CD8-positive, alpha-beta memory T cell (primary cell): Measurements from ENCODE around the gene MAP3K14. TPM values are rescaled to one million over a fixed set of nuclear protein-coding genes. Genes with fewer than 3 reads are reported as not detected.
A peak's percentile ranks its signal among the peaks of the same experiment; 100 is the strongest.

Experiments
- CTCF ChIA-PET: fragments of 350-600 bp; sonication (Branson Sonifier 250); formaldehyde crosslinking; loops from one replicate; lab custom pipeline; 2021; ENCODE audit warnings: antibody characterized with exemption; lab: Charles Lee
- POLR2A ChIA-PET: fragments of 350-600 bp; sonication (Branson Sonifier 250); formaldehyde crosslinking; loops from one replicate; lab custom pipeline; 2021; ENCODE audit warnings: antibody characterized with exemption; lab: Charles Lee
- DNase-seq, 5 donors: peaks; one replicate each; pipeline versions ENCODE4 v3.0.0 to v3.0.0-alpha.2; 2020 to 2022; ENCODE audit warnings: mixed read lengths in 1 of 5
- H3K27ac ChIP-seq: one replicate; pipeline ENCODE4 v1.7.0; 2013; ENCODE audit warnings: low read depth, mild to moderate bottlenecking, low read length, moderate library complexity
- H3K27me3 ChIP-seq: 2 replicates; pipeline ENCODE4 v1.7.0; 2013; ENCODE audit warnings: low read length, mild to moderate bottlenecking; ENCODE audit not compliant: insufficient read depth, poor library complexity, severe bottlenecking
- H3K36me3 ChIP-seq: 2 replicates; pipeline ENCODE4 v1.7.0; 2013; ENCODE audit warnings: mild to moderate bottlenecking, low read length, moderate library complexity; ENCODE audit not compliant: insufficient read depth
- H3K4me1 ChIP-seq: 2 replicates; pipeline ENCODE4 v1.7.0; 2013; ENCODE audit warnings: mild to moderate bottlenecking, low read length, moderate library complexity; ENCODE audit not compliant: insufficient read depth
- H3K4me3 ChIP-seq: 2 replicates; pipeline ENCODE4 v1.7.0; 2013; ENCODE audit warnings: mild to moderate bottlenecking, low read length
- H3K9me3 ChIP-seq: 2 replicates; pipeline ENCODE4 v1.7.0; 2013; ENCODE audit warnings: mild to moderate bottlenecking, low read length
- H3K27ac Mint-ChIP-seq, 8 donors: one replicate each; pipeline ENCODE4 v1.8.0; 2020 to 2021; ENCODE audit warnings: mixed read lengths in 8 of 8, mild to moderate bottlenecking in 6 of 8, inconsistent platforms in 3 of 8, moderate library complexity in 3 of 8
- H3K27me3 Mint-ChIP-seq, 2 donors: one replicate each; pipeline ENCODE4 v1.8.0; 2020 to 2021; ENCODE audit warnings: mixed read lengths in 2 of 2, mild to moderate bottlenecking in 1 of 2, moderate library complexity in 1 of 2
- H3K36me3 Mint-ChIP-seq, 3 donors: one replicate each; pipeline ENCODE4 v1.8.0; 2020 to 2021; ENCODE audit warnings: mixed read lengths in 3 of 3, inconsistent platforms in 1 of 3, mild to moderate bottlenecking in 1 of 3
- H3K4me1 Mint-ChIP-seq, 3 donors: one replicate each; pipeline ENCODE4 v1.8.0; 2020 to 2021; ENCODE audit warnings: mixed read lengths in 3 of 3, inconsistent platforms in 1 of 3, mild to moderate bottlenecking in 1 of 3
- H3K4me3 Mint-ChIP-seq, 7 donors: one replicate each; pipeline ENCODE4 v1.8.0; 2020 to 2021; ENCODE audit warnings: mixed read lengths in 7 of 7, mild to moderate bottlenecking in 6 of 7, moderate library complexity in 4 of 7, inconsistent platforms in 2 of 7
- H3K9me3 Mint-ChIP-seq, 5 donors: one replicate each; pipeline ENCODE4 v1.8.0; 2020 to 2022; ENCODE audit warnings: mixed read lengths in 5 of 5, mild to moderate bottlenecking in 3 of 5, moderate library complexity in 2 of 5, inconsistent platforms in 1 of 5
- polyA plus RNA-seq: library from polyadenylated mRNA; unstranded; fragments of 300-500 nt; fragmentation: Illumina TruSeq; gene quantifications from one replicate; pipeline ENCODE4 v1.2.3, GENCODE V29; 2021
- total RNA-seq, 2 experiments: library from RNA; stranded (reverse); gene quantifications; one replicate each; pipeline ENCODE4 v1.2.3, GENCODE V29; 2021

The MAP3K14 gene
- total and polyA plus RNA-seq, 3 experiments from 2014 or later = 9.0 to 62.4 (median 60.2) TPM

DNA sequence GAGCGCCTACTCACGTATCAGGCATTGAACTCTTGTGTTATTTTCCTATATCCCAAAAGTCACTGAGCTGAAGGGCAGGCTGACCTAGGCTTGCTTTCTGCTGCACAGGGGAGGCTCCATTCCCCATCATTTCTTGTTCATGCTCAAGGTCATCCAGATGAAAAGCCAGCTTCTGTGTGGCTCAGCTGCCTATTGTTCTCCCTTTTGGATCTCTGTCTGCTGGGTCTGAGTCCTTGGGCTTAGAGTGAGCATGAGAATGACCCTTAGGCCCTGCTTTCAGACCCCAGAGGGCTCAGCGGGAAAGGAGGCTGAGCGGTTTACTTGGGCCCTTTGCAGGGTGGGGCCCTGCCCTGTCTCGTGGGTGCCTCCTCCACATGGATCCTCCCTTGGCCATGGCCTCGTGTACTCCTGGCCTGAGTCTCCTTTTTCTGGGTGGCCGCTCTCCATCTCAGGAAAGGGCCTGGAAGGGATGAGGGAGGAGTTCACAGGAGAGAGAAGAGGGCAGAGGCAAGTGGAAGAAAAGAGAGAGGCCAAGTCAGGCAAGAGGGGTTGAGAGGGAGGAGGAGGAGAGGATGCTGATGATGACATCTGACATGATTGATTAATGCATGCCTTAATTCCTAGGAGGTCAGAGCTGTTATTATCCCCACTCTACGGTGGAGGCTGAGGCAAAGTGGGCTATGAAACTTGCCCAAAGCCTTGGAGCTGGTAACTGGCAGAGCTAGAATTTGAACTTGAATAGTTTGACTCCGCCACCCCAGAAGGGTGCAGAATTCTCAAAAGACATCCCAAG lies 19.8 kb upstream of the MAP3K14 start:
- H3K27ac ChIP-seq = no peak overlapping the region
- H3K27me3 Mint-ChIP-seq = peaks cover 0 to 4% of the 10 kb centered on the region in 2 donors
- no peaks in the 10 kb centered on the region for H3K27me3 ChIP-seq
- no peaks in the 10 kb centered on the region for H3K9me3 Mint-ChIP-seq
- H3K9me3 ChIP-seq = no peaks in the 10 kb centered on the region
- H3K4me1 Mint-ChIP-seq = no peaks in the 10 kb centered on the region
- no peaks in the 10 kb centered on the region for H3K36me3 Mint-ChIP-seq
- no peak overlapping the region for H3K4me3 Mint-ChIP-seq
- no peak overlapping the region for H3K27ac Mint-ChIP-seq
- POLR2A ChIA-PET = no interaction called here
- H3K4me1 ChIP-seq = no peaks in the 10 kb centered on the region
- H3K4me3 ChIP-seq = no peak overlapping the region
- CTCF ChIA-PET = interaction anchor here (1.4 to 2.9 kb wide), 2 partner anchors 9 to 19 kb away, joined by 3 to 10 read pairs; partner anchors contain the start of gene MAP3K14
- no peak for DNase-seq
- H3K36me3 ChIP-seq = no peaks in the 10 kb centered on the region

DNA sequence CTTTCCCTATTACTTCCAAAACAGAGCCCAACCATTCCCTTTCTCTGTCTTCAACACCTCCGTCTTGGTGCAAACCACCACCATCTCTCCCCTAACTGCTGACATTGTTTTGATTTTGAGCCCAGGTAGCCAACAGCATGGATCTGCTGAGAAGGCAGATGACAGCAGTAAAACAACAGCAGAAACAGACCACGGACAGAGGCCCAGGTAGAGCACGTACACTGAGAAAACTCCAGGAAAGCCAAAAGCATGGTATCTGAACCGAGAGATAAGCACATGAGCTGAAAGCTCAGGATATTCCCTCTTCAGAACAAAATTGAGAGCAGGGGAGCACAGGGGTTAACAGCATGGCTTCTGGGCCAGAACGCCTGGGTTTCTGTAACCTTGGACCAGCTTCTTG lies 18.9 kb upstream of the MAP3K14 start:
- Histone ChIP-seq H3K27ac (no peak overlapping the region), H3K36me3 (no peaks in the 10 kb centered on the region), H3K27me3 (no peaks in the 10 kb centered on the region), H3K4me3 (no peak overlapping the region), H3K9me3 (no peaks in the 10 kb centered on the region), H3K4me1 (no peaks in the 10 kb centered on the region)
- DNase-seq = no peak
- Mint-ChIP-seq H3K27me3 (no peaks in the 10 kb centered on the region), H3K9me3 (no peaks in the 10 kb centered on the region), H3K4me1 (no peaks in the 10 kb centered on the region), H3K4me3 (no peak overlapping the region), H3K27ac (no peak overlapping the region), H3K36me3 (no peaks in the 10 kb centered on the region)
- CTCF ChIA-PET = interaction anchor here (2.9 kb wide), 1 partner anchor 18 kb away, joined by 10 read pairs; the partner anchor contains the start of gene MAP3K14
- POLR2A ChIA-PET = interaction anchor here (0.6 kb wide), 1 partner anchor 36 kb away, joined by 3 read pairs; no protein-coding TSS in a partner anchor

DNA sequence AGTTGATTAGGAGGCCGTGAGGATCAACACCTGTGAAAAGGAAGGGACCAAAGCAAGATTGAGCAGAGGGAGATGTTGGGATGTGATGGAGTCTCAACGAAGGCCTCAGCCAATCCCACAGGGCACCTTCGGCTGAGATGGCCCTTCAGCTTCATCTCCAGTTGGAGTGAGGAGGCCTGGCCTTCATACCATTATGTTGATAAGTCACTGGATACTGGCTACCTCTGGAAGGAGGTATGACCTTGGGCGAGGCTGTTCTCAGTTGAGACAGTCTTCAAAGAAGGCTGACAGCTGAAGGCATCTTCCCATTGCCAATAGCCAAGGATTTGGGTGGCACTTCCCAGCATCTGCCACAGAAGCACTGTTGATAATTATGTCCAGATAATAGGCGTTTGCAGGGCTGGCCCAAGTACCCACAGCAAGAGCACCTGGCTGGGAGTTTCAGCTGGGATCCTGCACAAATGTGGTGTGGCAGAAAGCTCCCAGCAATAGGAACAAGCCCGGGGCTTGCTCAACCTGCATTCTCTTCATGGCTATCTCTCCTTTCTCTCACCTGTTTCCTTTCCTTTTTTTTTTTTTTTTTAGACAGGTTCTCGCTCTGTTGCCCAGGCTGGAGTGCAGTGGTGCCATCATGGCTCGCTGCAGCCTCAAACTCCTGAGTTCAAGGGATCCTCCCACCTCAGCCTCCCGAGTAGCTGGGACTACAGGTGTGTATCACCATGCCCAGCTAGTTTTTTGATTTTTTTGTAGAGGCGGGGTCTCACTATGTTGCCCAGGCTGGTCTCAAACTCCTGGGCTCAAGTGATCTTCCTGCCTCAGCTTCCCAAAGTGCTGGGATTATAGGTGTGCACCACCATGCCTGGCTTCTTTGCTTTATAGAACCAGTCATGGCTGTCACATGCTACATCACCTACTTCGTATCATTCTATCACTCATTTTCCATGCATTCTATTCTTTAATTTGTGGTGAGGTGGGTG lies 18.2 kb upstream of the MAP3K14 start:
- no peaks in the 10 kb centered on the region for H3K27me3 Mint-ChIP-seq
- Histone ChIP-seq H3K27me3 (no peaks in the 10 kb centered on the region), H3K9me3 (no peaks in the 10 kb centered on the region), H3K4me1 (no peaks in the 10 kb centered on the region), H3K36me3 (no peaks in the 10 kb centered on the region), H3K27ac (no peak overlapping the region), H3K4me3 (no peak overlapping the region)
- peaks cover 0 to 1% (median 0%) of the 10 kb centered on the region in 3 donors for H3K4me1 Mint-ChIP-seq
- ChIA-PET CTCF (interaction anchor here (0.9 to 2.9 kb wide), 2 partner anchors 18 to 50 kb away, joined by 3 to 10 read pairs; partner anchors contain the start of gene MAP3K14), POLR2A (no interaction called here)
- no peak overlapping the region for H3K4me3 Mint-ChIP-seq
- H3K9me3 Mint-ChIP-seq = no peaks in the 10 kb centered on the region
- DNase-seq = no peak
- peak overlapping the region in 1 of 8 donors; percentile 5 for H3K27ac Mint-ChIP-seq
- no peaks in the 10 kb centered on the region for H3K36me3 Mint-ChIP-seq

DNA sequence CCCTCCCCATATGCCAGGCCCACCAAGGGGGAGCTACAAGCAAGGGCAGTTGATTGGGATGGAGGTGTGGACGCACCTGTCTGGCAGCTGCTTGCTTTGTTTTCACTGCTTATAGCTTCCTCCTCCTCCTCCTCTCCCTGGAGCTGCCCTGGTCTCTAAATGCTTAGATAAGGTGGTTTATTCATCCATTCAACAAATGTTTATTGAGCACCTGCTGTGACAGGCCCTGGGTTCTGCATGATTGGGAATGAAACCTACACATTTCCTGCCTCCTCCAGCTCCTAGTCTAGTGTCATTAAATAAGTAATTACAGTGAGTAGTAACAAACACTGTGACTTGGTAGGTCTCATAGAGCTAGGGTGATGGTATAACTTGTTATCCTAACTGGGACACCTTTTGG lies 17.4 kb upstream of the MAP3K14 start:
- H3K4me3 ChIP-seq = no peak overlapping the region
- no peaks in the 10 kb centered on the region for H3K9me3 Mint-ChIP-seq
- peak overlapping the region in 1 of 8 donors; percentile 42 for H3K27ac Mint-ChIP-seq
- ChIA-PET CTCF (interaction anchor here (0.9 to 2.9 kb wide), 2 partner anchors 17 to 50 kb away, joined by 3 to 10 read pairs; partner anchors contain the start of gene MAP3K14), POLR2A (no interaction called here)
- no peaks in the 10 kb centered on the region for H3K4me1 ChIP-seq
- no peaks in the 10 kb centered on the region for H3K27me3 Mint-ChIP-seq
- H3K36me3 ChIP-seq = no peaks in the 10 kb centered on the region
- no peak overlapping the region for H3K4me3 Mint-ChIP-seq
- H3K9me3 ChIP-seq = no peaks in the 10 kb centered on the region
- H3K4me1 Mint-ChIP-seq = peaks cover 6 to 9% (median 8%) of the 10 kb centered on the region in 3 donors
- DNase-seq = no peak
- H3K27me3 ChIP-seq = no peaks in the 10 kb centered on the region
- no peaks in the 10 kb centered on the region for H3K36me3 Mint-ChIP-seq
- peak overlapping the region; percentile 72 for H3K27ac ChIP-seq

- no peak overlapping the region for H3K4me3 Mint-ChIP-seq
- H3K27ac Mint-ChIP-seq = no peak overlapping the region
Measured at GRCh38 chr17:45333702-45334092, 16.9 kb upstream of the MAP3K14 start.

DNA sequence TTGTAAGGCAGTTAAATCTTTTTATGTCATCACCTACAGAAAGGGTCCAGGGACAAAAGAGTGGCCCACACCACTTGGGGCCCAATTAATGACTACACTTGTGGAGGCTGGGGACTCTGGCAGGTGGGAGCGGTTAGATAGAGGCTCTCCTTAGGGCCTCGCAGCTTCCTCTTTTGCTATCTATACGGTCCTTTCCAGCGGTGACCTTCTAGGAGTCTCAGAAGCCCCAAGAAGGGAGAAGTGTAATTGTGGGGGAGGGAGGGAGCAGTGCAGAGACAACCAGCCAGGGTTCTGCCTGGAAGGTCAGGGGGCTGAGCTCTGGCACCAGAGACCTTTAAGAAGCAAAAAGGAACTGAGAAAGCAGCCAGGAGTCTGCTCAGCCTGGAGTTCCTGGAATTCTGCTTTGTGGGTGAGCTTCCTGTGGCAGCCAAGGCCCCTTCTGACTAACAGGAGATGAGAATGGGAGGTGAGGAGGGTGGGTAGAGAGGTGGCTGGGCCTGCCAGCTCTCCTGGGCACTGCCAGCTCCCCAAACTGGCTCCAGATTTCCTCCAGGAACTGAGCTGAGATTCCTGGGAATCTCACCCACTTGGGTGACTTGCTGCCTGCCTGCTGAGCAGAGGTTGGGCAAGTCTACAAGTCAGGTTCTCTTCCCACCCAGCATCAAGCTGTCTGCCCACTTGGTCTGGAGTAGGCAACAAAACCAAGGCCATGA lies 16.3 kb upstream of the MAP3K14 start:
- POLR2A ChIA-PET = no interaction called here
- no peak overlapping the region for H3K4me3 Mint-ChIP-seq
- CTCF ChIA-PET = no interaction called here
- Histone ChIP-seq H3K4me1 (no peaks in the 10 kb centered on the region), H3K4me3 (no peak overlapping the region), H3K27me3 (no peaks in the 10 kb centered on the region), H3K9me3 (no peaks in the 10 kb centered on the region), H3K27ac (peak overlapping the region; percentile 72), H3K36me3 (no peaks in the 10 kb centered on the region)
- H3K27ac Mint-ChIP-seq = no peak overlapping the region
- H3K9me3 Mint-ChIP-seq = no peaks in the 10 kb centered on the region
- no peaks in the 10 kb centered on the region for H3K36me3 Mint-ChIP-seq
- H3K27me3 Mint-ChIP-seq = no peaks in the 10 kb centered on the region
- DNase-seq = no peak
- H3K4me1 Mint-ChIP-seq = peaks cover 6 to 15% (median 14%) of the 10 kb centered on the region in 3 donors

More at GRCh38 chr17:45333702-45334092, 16.9 kb upstream of the MAP3K14 start:
- no peaks in the 10 kb centered on the region for H3K9me3 Mint-ChIP-seq
- ChIA-PET POLR2A (no interaction called here), CTCF (interaction anchor here (2.9 kb wide), 1 partner anchor 16 kb away, joined by 10 read pairs; the partner anchor contains the start of gene MAP3K14)
- Histone ChIP-seq H3K27me3 (no peaks in the 10 kb centered on the region), H3K9me3 (no peaks in the 10 kb centered on the region), H3K4me1 (no peaks in the 10 kb centered on the region), H3K27ac (peak overlapping the region; percentile 72), H3K36me3 (no peaks in the 10 kb centered on the region), H3K4me3 (no peak overlapping the region)
- H3K27me3 Mint-ChIP-seq = no peaks in the 10 kb centered on the region
- DNase-seq = no peak
- H3K4me1 Mint-ChIP-seq = peaks cover 6 to 14% (median 13%) of the 10 kb centered on the region in 3 donors
- H3K36me3 Mint-ChIP-seq = no peaks in the 10 kb centered on the region

DNA sequence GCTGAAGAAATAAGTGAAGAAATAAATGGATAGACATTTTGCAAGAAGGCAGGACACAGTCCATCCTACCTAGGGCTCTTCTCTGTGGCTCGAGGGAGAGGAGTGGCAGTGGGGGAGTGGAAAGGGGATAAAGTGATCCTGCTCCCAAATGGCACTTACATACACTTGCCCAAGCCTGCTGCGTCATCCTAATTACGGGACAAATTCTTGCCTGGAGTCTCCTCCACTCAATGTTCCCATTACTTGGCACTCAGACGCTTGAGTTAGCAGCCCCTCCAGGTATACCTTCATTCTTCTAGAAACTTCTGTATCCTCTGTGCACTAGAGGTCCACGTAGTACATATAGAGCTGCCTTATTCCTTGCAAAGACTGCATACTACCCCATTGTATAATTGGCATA lies 15.7 kb upstream of the MAP3K14 start:
- Histone ChIP-seq H3K36me3 (no peaks in the 10 kb centered on the region), H3K4me1 (no peaks in the 10 kb centered on the region), H3K27ac (peak overlapping the region; percentile 3), H3K27me3 (no peaks in the 10 kb centered on the region), H3K9me3 (no peaks in the 10 kb centered on the region), H3K4me3 (no peak overlapping the region)
- Mint-ChIP-seq H3K36me3 (no peaks in the 10 kb centered on the region), H3K27me3 (no peaks in the 10 kb centered on the region), H3K27ac (peak overlapping the region in 1 of 8 donors; percentile 7), H3K4me1 (peaks cover 6 to 15% (median 14%) of the 10 kb centered on the region in 3 donors), H3K9me3 (no peaks in the 10 kb centered on the region), H3K4me3 (no peak overlapping the region)
- ChIA-PET CTCF (no interaction called here), POLR2A (no interaction called here)
- no peak for DNase-seq
